CD14-positive monocyte (primary cell): ENCODE data around the gene UBQLN3. TPM values are rescaled to one million over a fixed set of nuclear protein-coding genes. Genes with fewer than 3 reads are reported as not detected.

ENCODE experiments used
- DNase-seq, 3 donors: peaks; one replicate each; pipeline ENCODE4 v3.0.0-alpha.2; 2011 to 2022
- H2AFZ ChIP-seq: 2 replicates; pipeline ENCODE4 v1.6.0; 2012; ENCODE audit warnings: mild to moderate bottlenecking, low read depth, low read length, inconsistent platforms; ENCODE audit not compliant: insufficient read depth, poor library complexity, severe bottlenecking
- H3K27ac ChIP-seq, 2 donors: 1 replicate in 1 of 2; 2 replicates in 1 of 2; pipeline ENCODE4 v1.5.1; 2012 to 2013; ENCODE audit warnings: low read length in 2 of 2, control low read depth in 1 of 2, inconsistent platforms in 1 of 2, low read depth in 1 of 2, mild to moderate bottlenecking in 1 of 2
- H3K27me3 ChIP-seq, 2 donors: one replicate each; pipeline versions ENCODE4 v1.6.0 to v1.6.1; 2011 to 2013; ENCODE audit warnings: low read length in 2 of 2; ENCODE audit not compliant: control insufficient read depth in 2 of 2, insufficient read depth in 2 of 2
- H3K36me3 ChIP-seq, 2 donors: replicated peaks in 1 of 2; 1 replicate in 1 of 2; 2 replicates in 1 of 2; pipeline versions ENCODE4 v1.5.1 to v1.6.1; 2012 to 2013; ENCODE audit warnings: low read length in 2 of 2, control low read depth in 1 of 2, inconsistent platforms in 1 of 2, mild to moderate bottlenecking in 1 of 2; ENCODE audit not compliant: insufficient read depth in 2 of 2, control insufficient read depth in 1 of 2
- H3K4me1 ChIP-seq, 2 donors: 1 replicate in 1 of 2; 2 replicates in 1 of 2; pipeline versions ENCODE4 v1.5.1 to v1.6.1; 2012 to 2013; ENCODE audit warnings: low read length in 2 of 2, control low read depth in 1 of 2, inconsistent platforms in 1 of 2, mild to moderate bottlenecking in 1 of 2, moderate library complexity in 1 of 2; ENCODE audit not compliant: insufficient read depth in 2 of 2, control insufficient read depth in 1 of 2
- H3K4me2 ChIP-seq: replicated peaks from 2 replicates; pipeline ENCODE3; 2012; ENCODE audit warnings: low read length, moderate library complexity, mild to moderate bottlenecking; ENCODE audit not compliant: poor library complexity, severe bottlenecking; ENCODE audit errors: extremely low read depth
- H3K4me3 ChIP-seq, 3 experiments: fragments of 200-600 bp in 1 of 3; sonication (generic) in 1 of 3; replicated peaks in 1 of 3; 1 replicate in 2 of 3; 2 replicates in 1 of 3; pipeline ENCODE4 v1.5.1; 2011 to 2013; ENCODE audit warnings: low read length in 3 of 3, mild to moderate bottlenecking in 3 of 3, control low read depth in 2 of 3, low read depth in 2 of 3, inconsistent platforms in 1 of 3, moderate library complexity in 1 of 3
- H3K79me2 ChIP-seq: 2 replicates; pipeline ENCODE4 v1.6.0; 2012; ENCODE audit warnings: mild to moderate bottlenecking, control low read depth, inconsistent platforms, low read length, moderate library complexity; ENCODE audit not compliant: insufficient read depth
- H3K9ac ChIP-seq: 2 replicates; pipeline ENCODE4 v1.6.0; 2017; ENCODE audit warnings: low read length, mild to moderate bottlenecking; ENCODE audit not compliant: insufficient read depth, poor library complexity, severe bottlenecking
- H3K9me3 ChIP-seq, 2 donors: replicated peaks in 1 of 2; 1 replicate in 1 of 2; 2 replicates in 1 of 2; pipeline versions ENCODE4 v1.5.1 to v1.6.1; 2012 to 2013; ENCODE audit warnings: low read length in 2 of 2, control low read depth in 1 of 2; ENCODE audit not compliant: control insufficient read depth in 1 of 2, insufficient read depth in 1 of 2
- H4K20me1 ChIP-seq: 2 replicates; pipeline ENCODE4 v1.6.0; 2012; ENCODE audit warnings: mild to moderate bottlenecking, low read length, control low read depth, moderate library complexity; ENCODE audit not compliant: insufficient read depth
- H3K27ac Mint-ChIP-seq, 7 donors: one replicate each; pipeline ENCODE4 v1.8.0; 2020; ENCODE audit warnings: mild to moderate bottlenecking in 7 of 7, mixed read lengths in 7 of 7, moderate library complexity in 6 of 7, inconsistent platforms in 2 of 7
- H3K27me3 Mint-ChIP-seq, 3 donors: one replicate each; pipeline ENCODE4 v1.8.0; 2021 to 2022; ENCODE audit warnings: low read depth in 3 of 3, mild to moderate bottlenecking in 3 of 3, mixed read lengths in 3 of 3, moderate library complexity in 3 of 3, inconsistent platforms in 1 of 3
- H3K36me3 Mint-ChIP-seq, 2 donors: one replicate each; pipeline ENCODE4 v1.8.0; 2020; ENCODE audit warnings: mixed read lengths in 2 of 2, inconsistent platforms in 1 of 2, mild to moderate bottlenecking in 1 of 2
- H3K4me1 Mint-ChIP-seq: one replicate; pipeline ENCODE4 v1.8.0; 2020; ENCODE audit warnings: mild to moderate bottlenecking, mixed read lengths
- H3K4me3 Mint-ChIP-seq, 2 donors: one replicate each; pipeline ENCODE4 v1.8.0; 2020; ENCODE audit warnings: mild to moderate bottlenecking in 2 of 2, mixed read lengths in 2 of 2, moderate library complexity in 1 of 2
- H3K9me3 Mint-ChIP-seq, 7 donors: one replicate each; pipeline ENCODE4 v1.8.0; 2020 to 2022; ENCODE audit warnings: mixed read lengths in 7 of 7, mild to moderate bottlenecking in 6 of 7, moderate library complexity in 6 of 7, inconsistent platforms in 2 of 7
- CTCF ChIP-seq: fragments of 200-600 bp; IDR thresholded peaks from one replicate; pipeline ENCODE4 v1.8.0; 2022; ENCODE audit warnings: antibody characterized with exemption, mild to moderate bottlenecking
- WGBS: methylation state at CpG from one replicate; pipeline ENCODE4 v1.1.5; 2013; ENCODE audit warnings: missing lambda C conversion rate; ENCODE audit not compliant: insufficient coverage; 5-methylcytosine and 5-hydroxymethylcytosine counted together
- intact Hi-C, 2 donors: fragments of 100-400 bp; cut with micrococcal nuclease; formaldehyde crosslinking; loops; one replicate each; pipeline versions ENCODE4 v1.15.0 to v1.15.1; 2023
- polyA plus RNA-seq, 3 donors: library from polyadenylated mRNA; depleted of rRNA in 1 of 3; unstranded in 2 of 3; stranded (reverse) in 1 of 3; fragments of 300-500 nt in 2 of 3; fragments of >200 nt in 1 of 3; fragmentation: Illumina TruSeq in 2 of 3; gene quantifications; 1 replicate in 2 of 3; 2 replicates in 1 of 3; pipeline ENCODE4 v1.2.3, GENCODE V29; 2012 to 2021

UBQLN3 gene
- polyA plus RNA-seq, 3 donors: not detected

- H3K36me3 Mint-ChIP-seq: no peaks in the 10 kb centered on the region
- Histone ChIP-seq H3K4me2 (no peak overlapping the region), H3K27ac (no peak overlapping the region), H3K36me3 (no peaks in the 10 kb centered on the region), H4K20me1 (no peaks in the 10 kb centered on the region), H3K9ac (no peak overlapping the region), H3K79me2 (no peaks in the 10 kb centered on the region), H2AFZ (no peak overlapping the region), H3K4me1 (no peaks in the 10 kb centered on the region), H3K27me3 (no peaks in the 10 kb centered on the region), H3K4me3 (no peak overlapping the region), H3K9me3 (peaks cover 0 to under 1% of the 10 kb centered on the region in 2 donors)
- H3K4me1 Mint-ChIP-seq: no peaks in the 10 kb centered on the region
- no peak for DNase-seq
- H3K9me3 Mint-ChIP-seq: peaks cover 0 to 7% (median 3%) of the 10 kb centered on the region in 7 donors
- TF ChIP-seq CTCF: no peak
- no CpG with 5 or more reads among the region's 4 CpGs for WGBS
- peaks cover 0 to 5% (median 1%) of the 10 kb centered on the region in 3 donors for H3K27me3 Mint-ChIP-seq
- H3K4me3 Mint-ChIP-seq: no peak overlapping the region
- H3K27ac Mint-ChIP-seq: no peak overlapping the region
- intact Hi-C loops: no loop called here
Measured at GRCh38 chr11:5521540-5521939, 11.8 kb upstream of the UBQLN3 start.

GRCh38 chr11:5516599-5516998 is 6.8 kb upstream of the UBQLN3 start, which contains the start of gene UBQLNL:
Gene UBQLNL (minus strand): TSS chr11:5516699. CDS start chr11:5516441, 258 bp downstream.
- Mint-ChIP-seq H3K36me3 (no peaks in the 10 kb centered on the region), H3K27ac (no peak within 1 kb of the TSS), H3K4me1 (no peaks in the 10 kb centered on the region), H3K4me3 (no peak within 1 kb of the TSS), H3K9me3 (peaks cover 0 to 8% (median 5%) of the 10 kb centered on the region in 7 donors), H3K27me3 (peaks cover 0 to 4% (median 2%) of the 10 kb centered on the region in 3 donors)
- Histone ChIP-seq H3K27me3 (no peaks in the 10 kb centered on the region), H4K20me1 (no peaks in the 10 kb centered on the region), H3K27ac (no peak within 1 kb of the TSS), H3K4me2 (no peak within 1 kb of the TSS), H3K36me3 (no peaks in the 10 kb centered on the region), H3K9me3 (peaks cover 0 to 4% of the 10 kb centered on the region in 2 donors), H3K4me3 (no peak within 1 kb of the TSS), H2AFZ (no peak within 1 kb of the TSS), H3K4me1 (no peaks in the 10 kb centered on the region), H3K79me2 (no peaks in the 10 kb centered on the region), H3K9ac (no peak within 1 kb of the TSS)
- TF ChIP-seq CTCF: no peak
- intact Hi-C loops: no loop called here
- no peak for DNase-seq
- no CpG with 5 or more reads among the region's 2 CpGs for WGBS
